NT2/D1 (cell line): ENCODE results near the gene SMOC2.

Source experiments
- YY1 ChIP-seq: IDR thresholded peaks from 2 replicates; pipeline ENCODE4 v1.6.1; 2011; ENCODE audit not compliant: insufficient read length, insufficient read depth
- ZNF274 ChIP-seq: IDR thresholded peaks from 2 replicates; pipeline ENCODE4 v1.6.1; 2011; ENCODE audit warnings: mild to moderate bottlenecking, low read depth, low read length

- TF ChIP-seq ZNF274 = no peak
- no peak for TF ChIP-seq YY1
These were observed 104.4 kb downstream of the SMOC2 start for GRCh38 chr6:168545428-168545827.
